Left cardiac atrium (tissue), 4 donors: ENCODE results near the gene NCOA1. TPM values are rescaled to one million over a fixed set of nuclear protein-coding genes. Genes with fewer than 3 reads are reported as not detected.
A peak's percentile ranks its signal among the peaks of the same experiment; 100 is the strongest.

ENCODE experiments used
- ATAC-seq, 2 donors: fragments of 200-7000 bp; cut with Tn5 transposase; one replicate each; pipeline ENCODE4 v1.9.1; 2020; ENCODE audit warnings: mild to moderate bottlenecking in 2 of 2, moderate library complexity in 2 of 2
- DNase-seq: peaks from one replicate; pipeline ENCODE4 v3.0.0-alpha.2; 2020
- intact Hi-C, 2 donors: fragments of 100-400 bp; cut with DNase I; formaldehyde crosslinking; loops; one replicate each; pipeline versions ENCODE4 v1.14.1 to v1.15.1; 2022 to 2023
- total RNA-seq, 2 donors: library from RNA; stranded (reverse); fragmentation: NEBNext Ultra II Directional; extraction: Animal tissue kit (Norgen Biotek cat#: 25700); gene quantifications; one replicate each; pipeline ENCODE4 v1.2.1, GENCODE V29; 2021
- donor health status: DM: no; HTN: yes; CAD: no.
- donor health status: DM: no; HTN: yes; CAD: no; lungs with severe emphysema.
- donor health status: DM: yes; HTN: yes; CAD: no.
- donor health status: Dilated cardiomyopathy.

NCOA1 gene
- total RNA-seq, 2 donors from 2014 or later, result 34.3 to 35.2 TPM

GRCh38 chr2:24495451-24495850 lies 4.4 kb downstream of the NCOA1 start:
- no peak for ATAC-seq
- intact Hi-C loops, result loop anchor here in 1 of 2 donors (10.0 kb wide), 3 partner anchors 159 to 299 kb away; partner anchors contain the start of genes CENPO and PTRHD1

GRCh38 chr2:24496959-24497358 lies 5.9 kb downstream of the NCOA1 start:
- no peak for ATAC-seq
- intact Hi-C loops, result loop anchor here in 1 of 2 donors (10.0 kb wide), 3 partner anchors 158 to 298 kb away; partner anchors contain the start of genes CENPO and PTRHD1
- no peak for DNase-seq

More at GRCh38 chr2:24495451-24495850, 4.4 kb downstream of the NCOA1 start:
- DNase-seq, result no peak

- intact Hi-C loops, result loop anchor here in 1 of 2 donors (10.0 kb wide), 3 partner anchors 157 to 297 kb away; partner anchors contain the start of genes CENPO and PTRHD1
- ATAC-seq, result no peak
- no peak for DNase-seq
Measured at GRCh38 chr2:24497685-24498084, 6.6 kb downstream of the NCOA1 start.

- no peak for ATAC-seq
- intact Hi-C loops, result loop anchor here in 1 of 2 donors (10.0 kb wide), 3 partner anchors 157 to 297 kb away; partner anchors contain the start of genes CENPO and PTRHD1
- DNase-seq, result no peak
Measured at GRCh38 chr2:24498121-24498520, 7.1 kb downstream of the NCOA1 start.

GRCh38 chr2:24501813-24502212 lies 10.8 kb downstream of the NCOA1 start:
- ATAC-seq, result no peak

GRCh38 chr2:24505534-24506275 lies 14.7 kb downstream of the NCOA1 start:
- DNase-seq (no peak), ATAC-seq (no peak)
- intact Hi-C loops, result no loop called here

More at GRCh38 chr2:24501813-24502212, 10.8 kb downstream of the NCOA1 start:
- DNase-seq, result no peak
- intact Hi-C loops, result no loop called here

GRCh38 chr2:24507549-24507948 lies 16.5 kb downstream of the NCOA1 start:
- ATAC-seq (no peak), DNase-seq (no peak)
- intact Hi-C loops, result no loop called here

- intact Hi-C loops, result no loop called here
- ATAC-seq (no peak), DNase-seq (no peak)
Measured at GRCh38 chr2:24508878-24509277, 17.8 kb downstream of the NCOA1 start.

- ATAC-seq (no peak), DNase-seq (no peak)
- intact Hi-C loops, result no loop called here
Measured at GRCh38 chr2:24509425-24509824, 18.4 kb downstream of the NCOA1 start.

GRCh38 chr2:24509840-24510239 lies 18.8 kb downstream of the NCOA1 start:
- DNase-seq, result no peak
- intact Hi-C loops, result no loop called here
- no peak for ATAC-seq

- DNase-seq, result no peak
- intact Hi-C loops, result no loop called here
- no peak for ATAC-seq
Measured at GRCh38 chr2:24510771-24511170, 19.7 kb downstream of the NCOA1 start.

GRCh38 chr2:24511198-24511597 lies 20.1 kb downstream of the NCOA1 start:
- intact Hi-C loops, result no loop called here
- DNase-seq (no peak), ATAC-seq (no peak)

GRCh38 chr2:24511894-24512293 lies 20.8 kb downstream of the NCOA1 start:
- ATAC-seq (no peak), DNase-seq (no peak)
- intact Hi-C loops, result no loop called here

- ATAC-seq (peak in 1 of 2 donors; percentile 54), DNase-seq (no peak)
- intact Hi-C loops, result no loop called here
Measured at GRCh38 chr2:24512404-24512803, 21.4 kb downstream of the NCOA1 start.

GRCh38 chr2:24512831-24513230 lies 21.8 kb downstream of the NCOA1 start:
- no peak for ATAC-seq
- intact Hi-C loops, result no loop called here
- no peak for DNase-seq

- DNase-seq (no peak), ATAC-seq (peak in 1 of 2 donors; percentile 66)
- intact Hi-C loops, result no loop called here
Measured at GRCh38 chr2:24513281-24514071, 22.4 kb downstream of the NCOA1 start.

- ATAC-seq, result no peak
- DNase-seq, result no peak
- intact Hi-C loops, result no loop called here
Measured at GRCh38 chr2:24514820-24515219, 23.8 kb downstream of the NCOA1 start.

GRCh38 chr2:24515335-24515734 lies 24.3 kb downstream of the NCOA1 start:
- intact Hi-C loops, result no loop called here
- ATAC-seq (peak in 1 of 2 donors; percentile 38), DNase-seq (no peak)

GRCh38 chr2:24515831-24516230 lies 24.8 kb downstream of the NCOA1 start:
- no peak for DNase-seq
- ATAC-seq, result peak in 1 of 2 donors; percentile 52

GRCh38 chr2:24517247-24517646 lies 26.2 kb downstream of the NCOA1 start:
- no peak for ATAC-seq
- intact Hi-C loops, result no loop called here
- DNase-seq, result no peak

More at GRCh38 chr2:24515831-24516230, 24.8 kb downstream of the NCOA1 start:
- intact Hi-C loops, result no loop called here
